PC-9 (cell line): ENCODE results near the gene ASCC3.
A peak's percentile ranks its signal among the peaks of the same experiment; 100 is the strongest.

ENCODE experiments used
- EZH2 ChIP-seq: fragments of 200-600 bp; sonication (generic); IDR thresholded peaks from 2 replicates; pipeline ENCODE4 v1.8.0; 2017; ENCODE audit warnings: antibody characterized with exemption, low read depth
- TF ChIP-seq, protein P1 (sequence below): fragments of 200-600 bp; sonication (generic); conservative IDR thresholded peaks from 2 replicates; pipeline ENCODE4 v1.6.1; 2017; ENCODE audit warnings: mixed run types, antibody characterized with exemption, mild to moderate bottlenecking, moderate library complexity

DNA sequence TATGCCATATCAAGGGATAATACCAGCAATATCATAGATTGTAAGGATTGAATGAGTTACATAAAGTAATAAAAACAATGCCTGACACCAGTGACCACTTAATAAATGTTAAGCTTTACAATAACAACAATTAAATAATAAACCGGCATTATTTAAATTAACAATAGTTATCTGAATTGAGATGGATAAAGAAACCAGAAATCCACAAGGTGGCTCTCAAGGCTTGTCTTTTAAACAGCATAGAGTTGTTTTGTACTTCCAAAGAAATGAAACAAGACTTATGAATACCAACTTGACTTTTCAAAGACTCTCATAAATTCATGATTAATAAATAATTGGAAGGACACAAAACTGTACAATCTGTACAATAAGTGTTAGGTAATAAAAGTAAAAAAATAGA, 203.1 kb downstream of the ASCC3 start:
- TF ChIP-seq, protein P1, sequence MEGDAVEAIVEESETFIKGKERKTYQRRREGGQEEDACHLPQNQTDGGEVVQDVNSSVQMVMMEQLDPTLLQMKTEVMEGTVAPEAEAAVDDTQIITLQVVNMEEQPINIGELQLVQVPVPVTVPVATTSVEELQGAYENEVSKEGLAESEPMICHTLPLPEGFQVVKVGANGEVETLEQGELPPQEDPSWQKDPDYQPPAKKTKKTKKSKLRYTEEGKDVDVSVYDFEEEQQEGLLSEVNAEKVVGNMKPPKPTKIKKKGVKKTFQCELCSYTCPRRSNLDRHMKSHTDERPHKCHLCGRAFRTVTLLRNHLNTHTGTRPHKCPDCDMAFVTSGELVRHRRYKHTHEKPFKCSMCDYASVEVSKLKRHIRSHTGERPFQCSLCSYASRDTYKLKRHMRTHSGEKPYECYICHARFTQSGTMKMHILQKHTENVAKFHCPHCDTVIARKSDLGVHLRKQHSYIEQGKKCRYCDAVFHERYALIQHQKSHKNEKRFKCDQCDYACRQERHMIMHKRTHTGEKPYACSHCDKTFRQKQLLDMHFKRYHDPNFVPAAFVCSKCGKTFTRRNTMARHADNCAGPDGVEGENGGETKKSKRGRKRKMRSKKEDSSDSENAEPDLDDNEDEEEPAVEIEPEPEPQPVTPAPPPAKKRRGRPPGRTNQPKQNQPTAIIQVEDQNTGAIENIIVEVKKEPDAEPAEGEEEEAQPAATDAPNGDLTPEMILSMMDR = peak; percentile 36; the same call in 1 of the 2 replicates
- TF ChIP-seq EZH2 = no peak
